ENCODE data around the gene EXOC2. TPM values are rescaled to one million over a fixed set of nuclear protein-coding genes. Genes with fewer than 3 reads are reported as not detected.

The EXOC2 gene
- polyA plus RNA-seq, 1 donor (not counting 4 experiments of a cell fraction or from before 2014, with no cell fraction given), result 28.4 TPM

- no peak for TF ChIP-seq CTCF (optimal IDR thresholded peaks at IDR 0.05 in 1 of 3, IDR thresholded peaks at IDR 0.05 in 1 of 3, conservative IDR thresholded peaks at IDR 0.05 in 1 of 3; ENCODE audit: extremely low read depth in 1 of 3, insufficient read depth in 2 of 3, low read length in 3 of 3)
- no peak for TF ChIP-seq EZH2 (IDR thresholded peaks at IDR 0.05; ENCODE audit: low read length)
- H4K20me1 ChIP-seq (ENCODE audit: control insufficient read depth, extremely low read depth, insufficient read depth, low read length), result no peaks in the 10 kb centered on the region
- peaks cover 4% of the 10 kb centered on the region for H3K27me3 ChIP-seq (ENCODE audit: control insufficient read depth, extremely low read depth, insufficient read depth, low read length)
- H3K4me2 ChIP-seq (ENCODE audit: control insufficient read depth, extremely low read depth, insufficient read depth, low read depth, low read length), result no peak overlapping the region
- H3K36me3 ChIP-seq (ENCODE audit: control insufficient read depth in 2 of 2, extremely low read depth in 1 of 2, insufficient read depth in 2 of 2, low read length in 2 of 2), result no peaks in the 10 kb centered on the region
- no peaks in the 10 kb centered on the region for H3K79me2 ChIP-seq (ENCODE audit: control insufficient read depth, insufficient read depth, low read length)
- no peaks in the 10 kb centered on the region for H3K9me3 ChIP-seq (ENCODE audit: control insufficient read depth, low read depth, low read length)
- no peak overlapping the region for H3K4me3 ChIP-seq (ENCODE audit: control insufficient read depth in 2 of 3, extremely low read depth in 1 of 3, insufficient read depth in 2 of 3, low read depth in 1 of 3, low read length in 3 of 3)
- FAIRE-seq, result no peak
- H2AFZ ChIP-seq (ENCODE audit: control insufficient read depth, low read length), result no peak overlapping the region
- no peak for DNase-seq (ENCODE audit: low read depth, low spot score)
- H3K27ac ChIP-seq (ENCODE audit: control insufficient read depth, insufficient read depth, low read length), result no peak overlapping the region
- dilution Hi-C loops (cut with MboI; ENCODE audit: extremely low pct_ligation_motif_present, low sequenced_read_pairs), result no loop called here
- H3K9ac ChIP-seq (ENCODE audit: control insufficient read depth, extremely low read depth, insufficient read depth, low read length), result no peak overlapping the region
- no peaks in the 10 kb centered on the region for H3K4me1 ChIP-seq (ENCODE audit: control insufficient read depth, extremely low read depth, insufficient read depth, low read length)
- H3K9me1 ChIP-seq (ENCODE audit: control insufficient read depth, extremely low read depth, insufficient read depth, low read length), result no peaks in the 10 kb centered on the region
Measured at GRCh38 chr6:722608-723007, 29.7 kb upstream of the EXOC2 start.

GRCh38 chr6:722077-722524 lies 29.2 kb upstream of the EXOC2 start:
- Histone ChIP-seq H3K27me3 (ENCODE audit: control insufficient read depth, extremely low read depth, insufficient read depth, low read length) (no peaks in the 10 kb centered on the region), H4K20me1 (ENCODE audit: control insufficient read depth, extremely low read depth, insufficient read depth, low read length) (no peaks in the 10 kb centered on the region), H3K27ac (ENCODE audit: control insufficient read depth, insufficient read depth, low read length) (no peak overlapping the region), H3K9ac (ENCODE audit: control insufficient read depth, extremely low read depth, insufficient read depth, low read length) (no peak overlapping the region), H3K4me2 (ENCODE audit: control insufficient read depth, extremely low read depth, insufficient read depth, low read depth, low read length) (no peak overlapping the region), H2AFZ (ENCODE audit: control insufficient read depth, low read length) (no peak overlapping the region), H3K36me3 (ENCODE audit: control insufficient read depth in 2 of 2, extremely low read depth in 1 of 2, insufficient read depth in 2 of 2, low read length in 2 of 2) (no peaks in the 10 kb centered on the region), H3K9me1 (ENCODE audit: control insufficient read depth, extremely low read depth, insufficient read depth, low read length) (no peaks in the 10 kb centered on the region), H3K4me1 (ENCODE audit: control insufficient read depth, extremely low read depth, insufficient read depth, low read length) (no peaks in the 10 kb centered on the region), H3K79me2 (ENCODE audit: control insufficient read depth, insufficient read depth, low read length) (no peaks in the 10 kb centered on the region), H3K9me3 (ENCODE audit: control insufficient read depth, low read depth, low read length) (no peaks in the 10 kb centered on the region), H3K4me3 (ENCODE audit: control insufficient read depth in 2 of 3, extremely low read depth in 1 of 3, insufficient read depth in 2 of 3, low read depth in 1 of 3, low read length in 3 of 3) (no peak overlapping the region)
- DNase-seq (ENCODE audit: low read depth, low spot score) (peak; percentile 9), FAIRE-seq (no peak)
- dilution Hi-C loops (cut with MboI; ENCODE audit: extremely low pct_ligation_motif_present, low sequenced_read_pairs), result no loop called here
- TF ChIP-seq EZH2 (IDR thresholded peaks at IDR 0.05; ENCODE audit: low read length), result no peak
- TF ChIP-seq CTCF (optimal IDR thresholded peaks at IDR 0.05 in 1 of 3, IDR thresholded peaks at IDR 0.05 in 1 of 3, conservative IDR thresholded peaks at IDR 0.05 in 1 of 3; ENCODE audit: extremely low read depth in 1 of 3, insufficient read depth in 2 of 3, low read length in 3 of 3), result peak; percentile 76 to 87 (median 87)

Measured in keratinocyte (primary cell).